Rectal smooth muscle tissue (tissue), 1 donor: Measurements from ENCODE around the gene MLH1.

Source experiments
- H3K27ac ChIP-seq: one replicate; pipeline ENCODE4 v1.7.0; 2013; ENCODE audit warnings: low read depth, low read length, inconsistent platforms
- H3K27me3 ChIP-seq: one replicate; pipeline ENCODE4 v1.7.0; 2013; ENCODE audit warnings: low read length; ENCODE audit not compliant: control insufficient read depth, insufficient read depth
- H3K36me3 ChIP-seq: one replicate; pipeline ENCODE4 v1.7.0; 2013; ENCODE audit warnings: low read length; ENCODE audit not compliant: control insufficient read depth, insufficient read depth
- H3K4me1 ChIP-seq: one replicate; pipeline ENCODE4 v1.7.0; 2013; ENCODE audit warnings: low read length; ENCODE audit not compliant: control insufficient read depth, insufficient read depth
- H3K4me3 ChIP-seq: one replicate; pipeline ENCODE4 v1.7.0; 2013; ENCODE audit warnings: low read length
- H3K9ac ChIP-seq: one replicate; pipeline ENCODE4 v1.7.0; 2013; ENCODE audit warnings: low read length

Gene MLH1

DNA sequence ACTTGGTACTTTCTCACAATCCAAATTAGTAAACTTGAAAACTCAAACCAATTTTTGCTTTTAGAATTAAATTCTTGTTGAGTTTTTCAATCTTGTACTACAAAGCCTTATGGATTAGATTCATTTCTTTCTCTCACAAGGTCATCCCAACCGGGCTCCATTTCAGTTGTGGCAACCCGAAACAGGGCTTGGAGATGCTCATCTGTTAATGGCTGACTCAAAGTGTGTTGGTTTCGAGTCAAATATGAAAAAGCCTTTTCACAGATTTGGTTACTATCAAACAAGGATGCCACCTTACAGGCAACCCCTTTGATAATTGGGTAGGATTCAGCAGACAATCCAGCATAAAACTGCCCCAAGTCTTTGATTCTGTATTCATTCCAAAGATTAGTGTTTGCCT lies 2.2 kb upstream of the MLH1 start:
- Histone ChIP-seq H3K27ac (no peak overlapping the region), H3K4me1 (peaks cover 36% of the 10 kb centered on the region), H3K9ac (no peak overlapping the region), H3K36me3 (peaks cover 2% of the 10 kb centered on the region), H3K4me3 (peak overlapping the region; percentile 89), H3K27me3 (no peaks in the 10 kb centered on the region)

DNA sequence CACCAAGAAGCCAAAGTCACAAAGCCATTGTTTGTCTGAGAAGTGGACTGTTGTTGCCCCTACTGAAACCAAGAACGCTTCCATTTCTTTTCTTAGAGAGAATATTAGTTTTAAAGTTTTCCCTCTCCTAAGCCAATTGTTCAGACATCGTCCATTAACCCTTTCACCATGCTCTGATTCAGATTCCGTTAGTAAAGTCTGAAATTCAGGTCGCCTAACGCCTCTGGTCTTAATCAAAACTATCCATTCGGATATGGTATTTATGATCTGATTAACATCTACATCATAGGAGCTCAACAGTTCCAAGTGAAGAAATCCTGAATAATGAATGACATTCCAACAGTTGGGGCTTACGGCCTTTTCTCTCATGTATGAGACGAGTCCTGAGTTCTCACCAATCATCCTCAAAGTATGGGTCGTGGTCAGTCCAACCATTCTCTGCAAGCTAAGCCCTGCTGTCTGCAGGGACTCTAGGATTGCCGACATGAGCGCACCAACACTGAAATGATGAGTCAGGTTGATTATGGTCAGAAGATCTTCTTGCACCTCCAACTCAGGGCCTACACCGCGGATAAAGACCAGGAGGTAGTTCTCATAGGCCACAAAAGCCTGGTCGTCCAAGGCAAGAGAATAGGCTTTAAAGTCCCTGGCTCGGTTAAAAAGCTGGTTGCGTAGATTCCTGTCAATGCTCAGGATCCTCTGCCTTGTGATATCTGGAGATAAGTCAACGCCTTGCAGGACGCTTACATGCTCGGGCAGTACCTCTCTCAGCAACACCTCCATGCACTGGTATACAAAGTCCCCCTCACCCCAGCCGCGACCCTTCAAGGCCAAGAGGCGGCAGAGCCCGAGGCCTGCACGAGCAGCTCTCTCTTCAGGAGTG lies 1.2 kb upstream of the MLH1 start:
- peak overlapping the region; percentile 97 for H3K27ac ChIP-seq
- H3K4me3 ChIP-seq, result peak overlapping the region; percentile 89
- H3K4me1 ChIP-seq, result peaks cover 36% of the 10 kb centered on the region
- peaks cover 4% of the 10 kb centered on the region for H3K36me3 ChIP-seq
- H3K27me3 ChIP-seq, result no peaks in the 10 kb centered on the region
- H3K9ac ChIP-seq, result peak overlapping the region; percentile 92

DNA sequence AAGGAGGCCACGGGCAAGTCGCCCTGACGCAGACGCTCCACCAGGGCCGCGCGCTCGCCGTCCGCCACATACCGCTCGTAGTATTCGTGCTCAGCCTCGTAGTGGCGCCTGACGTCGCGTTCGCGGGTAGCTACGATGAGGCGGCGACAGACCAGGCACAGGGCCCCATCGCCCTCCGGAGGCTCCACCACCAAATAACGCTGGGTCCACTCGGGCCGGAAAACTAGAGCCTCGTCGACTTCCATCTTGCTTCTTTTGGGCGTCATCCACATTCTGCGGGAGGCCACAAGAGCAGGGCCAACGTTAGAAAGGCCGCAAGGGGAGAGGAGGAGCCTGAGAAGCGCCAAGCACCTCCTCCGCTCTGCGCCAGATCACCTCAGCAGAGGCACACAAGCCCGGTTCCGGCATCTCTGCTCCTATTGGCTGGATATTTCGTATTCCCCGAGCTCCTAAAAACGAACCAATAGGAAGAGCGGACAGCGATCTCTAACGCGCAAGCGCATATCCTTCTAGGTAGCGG lies 452 bp upstream of the MLH1 start, which contains the start of gene EPM2AIP1:
TSS of gene EPM2AIP1 (minus strand) at position 326 of the 520 bp plus-strand sequence. CDS start at position 272, 54 bp downstream.
- peaks cover 36% of the 10 kb centered on the region for H3K4me1 ChIP-seq
- peak within 1 kb of the TSS; percentile 89 for H3K4me3 ChIP-seq
- no peaks in the 10 kb centered on the region for H3K27me3 ChIP-seq
- H3K27ac ChIP-seq, result peak within 1 kb of the TSS; percentile 100
- peaks cover 7% of the 10 kb centered on the region for H3K36me3 ChIP-seq
- H3K9ac ChIP-seq, result peak within 1 kb of the TSS; percentile 92

DNA sequence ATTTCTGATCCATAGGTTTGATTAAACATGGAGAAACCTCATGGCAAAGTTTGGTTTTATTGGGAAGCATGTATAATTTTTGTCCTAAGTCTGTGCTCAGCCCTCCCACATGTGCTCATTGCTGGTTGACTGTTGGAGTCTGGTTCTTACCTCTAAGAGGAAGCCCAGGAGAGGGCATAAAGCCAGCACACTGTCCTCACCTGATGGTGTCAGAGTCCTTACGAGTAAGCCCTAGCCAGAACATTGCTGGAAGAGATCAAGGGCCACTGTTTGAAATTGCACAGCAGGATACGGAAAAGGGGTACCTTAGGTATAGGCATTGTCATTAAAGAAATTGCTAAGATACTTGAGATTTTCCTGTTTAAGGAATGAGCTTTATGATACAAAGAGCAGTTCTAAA lies 21.3 kb downstream of the MLH1 start:
- Histone ChIP-seq H3K36me3 (peaks cover 19% of the 10 kb centered on the region), H3K4me3 (no peak overlapping the region), H3K27ac (no peak overlapping the region), H3K27me3 (no peaks in the 10 kb centered on the region), H3K9ac (no peak overlapping the region), H3K4me1 (no peaks in the 10 kb centered on the region)

DNA sequence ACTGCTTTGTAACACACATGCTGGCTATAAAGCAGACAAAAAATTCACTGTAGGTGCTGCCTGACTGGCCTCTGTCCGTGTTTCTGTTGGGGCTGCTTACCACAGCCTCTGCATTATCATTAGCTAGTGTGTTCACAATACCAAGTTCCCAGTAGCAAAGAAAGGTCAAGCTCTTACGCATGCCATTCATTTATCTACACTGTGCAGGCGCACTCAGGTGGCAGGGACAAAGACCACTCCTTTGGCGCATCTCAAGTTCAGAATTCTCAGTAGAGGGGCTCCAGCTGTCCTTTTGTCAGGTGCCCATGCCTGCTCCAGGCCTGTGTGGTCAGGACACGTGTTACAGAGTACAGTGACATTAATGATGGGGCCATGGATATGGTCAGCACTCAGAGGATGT lies 22.3 kb downstream of the MLH1 start:
- Histone ChIP-seq H3K4me3 (no peak overlapping the region), H3K9ac (no peak overlapping the region), H3K27ac (no peak overlapping the region), H3K27me3 (no peaks in the 10 kb centered on the region), H3K4me1 (no peaks in the 10 kb centered on the region), H3K36me3 (peaks cover 22% of the 10 kb centered on the region)

DNA sequence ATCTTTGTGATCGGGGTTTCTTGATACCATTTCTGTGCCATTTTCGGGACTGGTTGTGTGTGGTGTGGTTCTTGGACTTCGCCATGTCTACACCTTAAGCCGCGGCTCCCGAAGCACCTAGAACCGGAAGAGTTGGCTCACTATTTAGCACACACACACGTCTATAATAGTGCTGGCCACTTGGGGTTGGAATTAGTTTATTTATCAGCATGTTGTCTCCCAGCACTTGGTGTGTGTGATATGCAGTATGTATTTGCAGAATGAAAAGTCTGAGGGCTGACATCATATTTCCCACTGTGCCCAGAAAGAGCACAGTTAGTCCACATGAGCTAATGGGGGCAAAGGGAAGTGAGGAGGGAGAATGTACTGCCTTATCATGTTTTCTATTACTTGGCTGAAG lies 23.6 kb downstream of the MLH1 start:
- Histone ChIP-seq H3K4me3 (no peak overlapping the region), H3K27me3 (no peaks in the 10 kb centered on the region), H3K27ac (no peak overlapping the region), H3K36me3 (peaks cover 33% of the 10 kb centered on the region), H3K4me1 (no peaks in the 10 kb centered on the region), H3K9ac (no peak overlapping the region)

DNA sequence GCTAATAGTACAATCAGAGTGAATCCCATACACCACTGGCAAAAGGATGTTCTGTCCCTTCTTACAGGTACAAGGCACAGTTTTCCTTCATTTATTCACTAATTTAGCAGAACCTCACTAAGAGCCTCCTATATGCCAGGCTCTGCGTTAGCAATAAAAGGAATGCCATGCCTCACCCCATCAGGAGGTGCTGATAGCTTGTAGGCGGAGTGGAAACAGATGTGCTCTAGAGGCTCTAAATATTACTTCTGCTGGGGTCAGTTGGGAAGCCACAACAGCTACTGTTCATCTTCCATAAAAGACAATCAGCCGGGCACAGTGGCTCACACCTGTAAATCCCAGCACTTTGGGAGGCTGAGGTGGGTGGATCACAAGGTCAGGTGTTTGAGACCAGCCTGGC lies 24.4 kb downstream of the MLH1 start:
- Histone ChIP-seq H3K27me3 (no peaks in the 10 kb centered on the region), H3K27ac (no peak overlapping the region), H3K4me3 (no peak overlapping the region), H3K9ac (no peak overlapping the region), H3K36me3 (peaks cover 37% of the 10 kb centered on the region), H3K4me1 (no peaks in the 10 kb centered on the region)

DNA sequence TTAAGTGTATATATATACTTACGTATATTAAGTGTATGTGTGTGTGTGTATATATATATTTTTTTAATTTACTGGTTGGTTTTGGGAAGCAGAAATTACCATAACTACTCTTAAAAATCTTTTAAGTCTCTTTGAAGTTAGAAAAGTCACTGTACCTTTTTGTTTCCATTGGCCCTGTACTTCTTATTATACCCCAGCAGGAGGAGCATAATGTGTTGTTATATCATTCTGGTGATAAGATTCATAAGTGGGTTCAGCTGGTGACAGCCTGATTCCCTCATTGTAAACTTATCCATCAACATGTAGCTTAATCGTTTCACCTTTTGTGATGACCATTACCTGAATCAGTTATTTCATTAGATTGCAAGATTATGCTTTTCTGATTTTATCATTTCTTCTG lies 30.8 kb downstream of the MLH1 start:
- Histone ChIP-seq H3K27ac (no peak overlapping the region), H3K4me1 (no peaks in the 10 kb centered on the region), H3K9ac (no peak overlapping the region), H3K36me3 (peaks cover 28% of the 10 kb centered on the region), H3K4me3 (no peak overlapping the region), H3K27me3 (no peaks in the 10 kb centered on the region)

DNA sequence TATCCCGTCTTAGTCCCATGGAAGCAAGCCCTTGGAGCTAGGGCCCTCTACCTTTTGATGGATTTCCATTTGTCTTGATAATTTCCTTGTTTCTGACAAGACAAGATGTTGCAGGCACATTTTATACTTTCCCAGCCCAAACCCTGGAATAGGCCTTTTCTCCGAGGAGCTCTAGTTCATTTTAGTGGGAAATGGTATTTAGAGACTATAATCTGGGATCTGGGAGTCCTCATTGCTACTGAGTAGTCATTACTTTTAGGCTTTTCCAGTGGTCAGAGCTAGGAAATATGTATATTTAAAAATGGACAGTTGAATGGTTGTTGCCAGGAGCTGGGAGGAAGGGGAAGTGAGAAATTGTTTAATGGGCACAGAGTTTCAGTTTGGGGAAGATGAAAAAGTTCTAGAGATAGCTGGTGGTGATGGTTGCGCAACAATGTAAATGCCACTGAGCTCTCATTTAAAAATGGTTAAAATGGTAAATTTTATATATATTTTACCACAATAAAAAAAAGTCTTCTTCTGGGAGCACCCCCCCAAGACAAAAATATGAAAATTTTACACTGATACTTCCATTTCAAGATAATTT lies 31.6 kb downstream of the MLH1 start:
- Histone ChIP-seq H3K4me1 (no peaks in the 10 kb centered on the region), H3K9ac (no peak overlapping the region), H3K27me3 (no peaks in the 10 kb centered on the region), H3K4me3 (no peak overlapping the region), H3K36me3 (peaks cover 27% of the 10 kb centered on the region), H3K27ac (no peak overlapping the region)

DNA sequence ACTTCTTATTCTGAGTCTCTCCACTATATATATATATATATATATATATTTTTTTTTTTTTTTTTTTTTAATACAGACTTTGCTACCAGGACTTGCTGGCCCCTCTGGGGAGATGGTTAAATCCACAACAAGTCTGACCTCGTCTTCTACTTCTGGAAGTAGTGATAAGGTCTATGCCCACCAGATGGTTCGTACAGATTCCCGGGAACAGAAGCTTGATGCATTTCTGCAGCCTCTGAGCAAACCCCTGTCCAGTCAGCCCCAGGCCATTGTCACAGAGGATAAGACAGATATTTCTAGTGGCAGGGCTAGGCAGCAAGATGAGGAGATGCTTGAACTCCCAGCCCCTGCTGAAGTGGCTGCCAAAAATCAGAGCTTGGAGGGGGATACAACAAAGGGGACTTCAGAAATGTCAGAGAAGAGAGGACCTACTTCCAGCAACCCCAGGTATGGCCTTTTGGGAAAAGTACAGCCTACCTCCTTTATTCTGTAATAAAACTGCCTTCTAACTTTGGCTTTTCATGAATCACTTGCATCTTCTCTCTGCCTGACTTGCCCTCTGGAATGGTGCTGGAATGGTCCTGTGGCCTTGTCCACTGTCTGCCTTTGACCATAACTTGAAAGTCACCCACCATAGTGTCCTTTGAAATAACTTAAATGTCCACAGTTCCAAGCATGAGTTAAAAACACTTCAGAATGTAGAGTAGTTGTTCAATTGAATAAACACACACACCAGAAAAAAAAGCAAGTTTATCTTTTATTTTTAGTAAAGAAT lies 32.4 kb downstream of the MLH1 start:
- Histone ChIP-seq H3K9ac (no peak overlapping the region), H3K4me1 (peaks cover 3% of the 10 kb centered on the region), H3K36me3 (peaks cover 23% of the 10 kb centered on the region)

DNA sequence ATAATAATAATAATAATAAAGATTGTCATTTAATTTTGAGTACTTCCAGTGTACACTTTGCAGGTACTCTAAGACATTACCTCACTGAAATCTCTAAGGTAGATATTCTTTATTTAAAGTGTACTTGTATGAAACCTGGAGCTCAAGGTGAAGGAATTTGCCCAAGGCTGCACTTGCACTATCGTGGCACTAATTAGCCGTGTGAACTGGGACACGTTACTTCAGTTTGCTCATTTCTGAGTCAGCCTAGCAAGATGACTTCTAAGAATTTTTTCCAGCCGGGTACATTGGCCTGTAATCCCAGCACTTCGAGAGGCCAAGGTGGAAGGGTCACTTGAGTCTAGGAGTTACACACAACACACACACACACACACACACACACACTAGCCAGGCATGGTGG lies 33.5 kb downstream of the MLH1 start:
- Histone ChIP-seq H3K27me3 (no peaks in the 10 kb centered on the region), H3K36me3 (peaks cover 14% of the 10 kb centered on the region), H3K4me1 (peaks cover 11% of the 10 kb centered on the region), H3K27ac (no peak overlapping the region), H3K4me3 (no peak overlapping the region), H3K9ac (no peak overlapping the region)

More for the DNA sequence above, 32.4 kb downstream of the MLH1 start:
- H3K27me3 ChIP-seq, result no peaks in the 10 kb centered on the region
- no peak overlapping the region for H3K27ac ChIP-seq
- no peak overlapping the region for H3K4me3 ChIP-seq

DNA sequence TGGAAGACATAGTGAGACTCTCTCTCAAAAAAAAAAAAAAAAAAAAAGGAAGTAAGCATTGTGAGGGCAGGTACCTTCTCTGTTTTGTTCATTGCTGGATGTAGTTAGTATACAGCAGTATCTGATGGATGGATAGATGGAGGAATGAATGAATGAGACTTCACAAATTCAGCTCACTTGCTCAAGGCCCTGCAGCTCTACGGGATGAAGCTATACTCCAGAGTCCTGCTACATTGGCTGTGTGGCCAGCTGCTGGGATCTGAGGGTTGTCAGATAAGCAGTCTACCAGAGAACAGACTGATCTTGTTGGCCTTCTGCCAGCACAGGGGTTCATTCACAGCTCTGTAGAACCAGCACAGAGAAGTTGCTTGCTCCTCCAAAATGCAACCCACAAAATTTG lies 35.0 kb downstream of the MLH1 start:
- Histone ChIP-seq H3K4me1 (peaks cover 12% of the 10 kb centered on the region), H3K36me3 (peaks cover 7% of the 10 kb centered on the region), H3K27me3 (no peaks in the 10 kb centered on the region), H3K4me3 (no peak overlapping the region), H3K27ac (no peak overlapping the region), H3K9ac (no peak overlapping the region)
